Measurements from ENCODE around the gene SPAG8.

Gene SPAG8

GRCh38 chr9:35845824-35846771 is 34.0 kb upstream of the SPAG8 start:
- no peak for DNase-seq
- Mint-ChIP-seq H3K27ac (peak overlapping the region; percentile 26), H3K4me1 (peaks cover 25% of the 10 kb centered on the region), H3K36me3 (no peaks in the 10 kb centered on the region), H3K4me3 (no peak overlapping the region), H3K27me3 (peaks cover 6% of the 10 kb centered on the region), H3K9me3 (no peaks in the 10 kb centered on the region)
- CTCF ChIA-PET, result interaction anchor here (0.6 to 4.7 kb wide), 6 partner anchors 11 to 390 kb away, joined by 3 to 16 read pairs (median 4); partner anchors contain the start of gene HINT2

GRCh38 chr9:35844628-35845270 is 32.7 kb upstream of the SPAG8 start:
- CTCF ChIA-PET, result interaction anchor here (1.1 to 4.7 kb wide), 5 partner anchors 10 to 49 kb away, joined by 3 to 16 read pairs (median 4); partner anchors contain the start of gene HINT2
- H3K4me3 Mint-ChIP-seq, result no peak overlapping the region

GRCh38 chr9:35842795-35843194 is 30.7 kb upstream of the SPAG8 start:
- no peak for DNase-seq
- peaks cover 13% of the 10 kb centered on the region for H3K27me3 Mint-ChIP-seq
- no peak overlapping the region for H3K27ac Mint-ChIP-seq
- no peak overlapping the region for H3K4me3 Mint-ChIP-seq
- no peaks in the 10 kb centered on the region for H3K36me3 Mint-ChIP-seq
- H3K9me3 Mint-ChIP-seq, result no peaks in the 10 kb centered on the region
- H3K4me1 Mint-ChIP-seq, result peaks cover 25% of the 10 kb centered on the region
- CTCF ChIA-PET, result interaction anchor here (1.1 to 4.7 kb wide), 3 partner anchors 8 to 17 kb away, joined by 3 to 16 read pairs (median 5); partner anchors contain the start of gene FAM221B

More at GRCh38 chr9:35844628-35845270, 32.7 kb upstream of the SPAG8 start:
- peak; percentile 31 for DNase-seq
- H3K4me1 Mint-ChIP-seq, result peaks cover 25% of the 10 kb centered on the region
- no peak overlapping the region for H3K27ac Mint-ChIP-seq
- H3K9me3 Mint-ChIP-seq, result no peaks in the 10 kb centered on the region
- peaks cover 9% of the 10 kb centered on the region for H3K27me3 Mint-ChIP-seq
- H3K36me3 Mint-ChIP-seq, result no peaks in the 10 kb centered on the region

DNA sequence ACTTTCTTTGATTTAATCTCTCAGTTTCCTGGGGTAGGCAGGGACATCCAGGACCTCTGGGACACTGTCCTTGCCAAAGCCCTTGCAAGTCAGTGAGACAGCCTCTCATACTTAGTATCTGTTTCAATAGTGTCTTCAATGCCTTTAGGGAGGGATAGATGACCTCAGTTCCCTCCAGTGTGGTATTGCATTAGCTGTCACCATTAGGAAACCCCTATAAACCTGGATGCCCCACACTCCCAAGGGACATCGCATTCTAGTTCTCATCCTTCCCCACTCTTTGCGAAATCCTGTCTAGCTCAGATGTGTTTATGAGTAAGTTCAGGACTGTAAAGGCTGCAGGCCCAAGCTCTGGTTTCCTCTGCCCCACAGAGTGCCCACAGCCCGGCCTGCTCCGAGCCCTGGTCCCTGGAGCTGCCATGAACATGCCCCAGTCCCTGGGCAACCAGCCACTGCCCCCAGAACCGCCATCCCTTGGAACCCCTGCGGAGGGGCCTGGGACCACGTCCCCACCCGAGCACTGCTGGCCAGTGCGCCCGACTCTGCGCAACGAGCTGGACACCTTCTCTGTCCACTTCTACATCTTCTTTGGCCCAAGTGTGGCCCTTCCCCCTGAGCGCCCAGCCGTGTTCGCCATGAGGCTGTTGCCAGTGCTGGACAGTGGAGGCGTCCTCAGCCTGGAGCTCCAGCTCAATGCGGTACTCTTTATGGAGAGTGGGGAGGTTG is 30.1 kb upstream of the SPAG8 start:
- CTCF ChIA-PET, result interaction anchor here (0.6 to 1.7 kb wide), 5 partner anchors 14 to 166 kb away, joined by 3 to 5 read pairs (median 3); partner anchors contain the start of gene FAM221B
- Mint-ChIP-seq H3K4me1 (peaks cover 25% of the 10 kb centered on the region), H3K27ac (no peak overlapping the region), H3K36me3 (no peaks in the 10 kb centered on the region), H3K27me3 (peaks cover 16% of the 10 kb centered on the region), H3K4me3 (no peak overlapping the region), H3K9me3 (no peaks in the 10 kb centered on the region)
- no peak for DNase-seq

DNA sequence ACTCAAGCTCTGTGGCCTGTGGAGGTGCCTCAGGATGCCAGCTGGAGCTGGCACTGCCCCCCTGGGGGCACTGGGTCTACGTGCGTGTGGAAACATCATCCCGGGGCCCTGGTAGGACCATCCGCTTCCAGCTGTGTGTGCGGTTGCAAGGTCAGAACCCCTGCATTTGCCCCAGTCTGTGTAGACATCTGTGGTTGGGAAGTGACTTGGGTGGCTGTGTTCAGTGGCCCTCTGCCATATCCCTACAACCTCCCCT is 29.5 kb upstream of the SPAG8 start:
- CTCF ChIA-PET, result interaction anchor here (0.6 to 1.7 kb wide), 5 partner anchors 13 to 166 kb away, joined by 3 to 5 read pairs (median 3); partner anchors contain the start of gene FAM221B

DNA sequence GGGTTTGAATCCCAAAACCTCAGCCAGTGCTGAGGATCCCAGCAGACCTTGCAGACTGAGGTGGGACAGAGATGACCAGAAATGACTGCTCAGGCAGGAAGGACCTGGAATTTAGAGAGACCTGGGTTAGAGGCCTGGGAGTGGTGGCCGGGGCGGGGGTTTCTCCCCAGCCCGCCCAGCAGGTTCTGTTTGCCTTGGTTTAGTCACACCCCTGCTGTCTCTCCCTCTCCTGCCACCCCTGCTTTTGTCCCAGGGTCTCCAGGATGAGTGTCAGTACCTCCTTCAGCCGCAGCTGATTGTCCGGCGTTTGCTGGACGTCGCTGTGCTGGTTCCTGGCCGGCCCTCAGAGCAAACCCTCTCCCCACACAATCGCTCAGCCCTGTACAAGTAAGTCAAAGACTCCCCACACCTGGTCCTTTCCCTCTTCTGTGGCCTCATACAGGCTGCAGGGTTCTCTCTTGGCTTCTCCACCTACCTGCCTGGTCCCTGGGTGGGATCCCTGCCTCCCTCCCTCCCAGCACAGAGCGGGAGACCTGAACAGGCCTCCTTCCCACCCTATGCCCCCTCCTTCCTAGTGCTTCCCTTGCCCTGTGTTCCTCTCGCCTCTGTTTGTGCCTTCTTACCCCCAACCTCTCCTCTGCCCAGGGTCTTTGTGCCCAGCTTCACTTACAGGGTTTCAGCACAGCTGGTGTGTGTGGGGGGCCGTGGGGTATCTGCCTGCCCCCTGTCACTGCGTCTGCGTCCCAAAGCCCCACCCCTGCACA is 29.0 kb upstream of the SPAG8 start:
- H3K4me3 Mint-ChIP-seq, result no peak overlapping the region
- H3K4me1 Mint-ChIP-seq, result peaks cover 21% of the 10 kb centered on the region
- H3K27me3 Mint-ChIP-seq, result peaks cover 18% of the 10 kb centered on the region
- DNase-seq, result no peak
- no peaks in the 10 kb centered on the region for H3K36me3 Mint-ChIP-seq
- H3K9me3 Mint-ChIP-seq, result no peaks in the 10 kb centered on the region
- CTCF ChIA-PET, result interaction anchor here (1.0 to 1.7 kb wide), 2 partner anchors 15 to 41 kb away, joined by 3 to 5 read pairs; no protein-coding TSS in a partner anchor
- H3K27ac Mint-ChIP-seq, result no peak overlapping the region

More for the DNA sequence above, 29.5 kb upstream of the SPAG8 start:
- H3K4me3 Mint-ChIP-seq, result no peak overlapping the region
- H3K9me3 Mint-ChIP-seq, result no peaks in the 10 kb centered on the region
- H3K4me1 Mint-ChIP-seq, result peaks cover 21% of the 10 kb centered on the region
- peaks cover 18% of the 10 kb centered on the region for H3K27me3 Mint-ChIP-seq
- no peak for DNase-seq
- H3K27ac Mint-ChIP-seq, result no peak overlapping the region
- H3K36me3 Mint-ChIP-seq, result no peaks in the 10 kb centered on the region

DNA sequence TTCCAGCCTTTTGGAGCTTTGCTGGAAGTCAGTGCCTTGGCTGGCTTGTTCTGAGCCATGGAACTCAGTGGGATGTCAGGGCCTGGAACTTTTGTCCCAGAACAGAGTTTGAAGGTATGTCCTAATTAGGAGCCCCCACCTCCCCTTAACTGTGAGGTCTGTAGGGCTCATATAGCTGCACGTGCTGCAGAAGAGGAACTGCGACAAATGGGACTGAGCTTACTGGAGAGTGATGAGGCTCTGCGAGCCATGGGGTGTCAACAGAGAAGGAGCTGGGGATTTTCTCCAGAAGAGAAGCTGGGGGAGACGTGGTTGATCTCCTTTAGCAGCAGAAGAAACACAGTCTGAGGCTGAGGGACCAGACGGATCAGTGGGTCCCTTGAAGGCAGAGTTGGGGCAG is 27.9 kb upstream of the SPAG8 start:
- Mint-ChIP-seq H3K36me3 (no peaks in the 10 kb centered on the region), H3K27me3 (peaks cover 15% of the 10 kb centered on the region), H3K9me3 (no peaks in the 10 kb centered on the region), H3K4me3 (no peak overlapping the region), H3K4me1 (peaks cover 10% of the 10 kb centered on the region), H3K27ac (no peak overlapping the region)
- DNase-seq, result no peak
- CTCF ChIA-PET, result interaction anchor here (1.4 kb wide), 1 partner anchor 50 kb away, joined by 3 read pairs; no protein-coding TSS in a partner anchor

GRCh38 chr9:35836595-35836994 is 24.5 kb upstream of the SPAG8 start:
- peaks cover 8% of the 10 kb centered on the region for H3K4me1 Mint-ChIP-seq
- no peak overlapping the region for H3K4me3 Mint-ChIP-seq
- H3K9me3 Mint-ChIP-seq, result no peaks in the 10 kb centered on the region
- no peak for DNase-seq
- no peak overlapping the region for H3K27ac Mint-ChIP-seq
- H3K27me3 Mint-ChIP-seq, result peaks cover 15% of the 10 kb centered on the region
- CTCF ChIA-PET, result interaction anchor here (0.7 to 2.7 kb wide), 7 partner anchors 10 to 69 kb away, joined by 3 to 12 read pairs (median 7); no protein-coding TSS in a partner anchor
- no peaks in the 10 kb centered on the region for H3K36me3 Mint-ChIP-seq

GRCh38 chr9:35835766-35836165 is 23.7 kb upstream of the SPAG8 start:
- Mint-ChIP-seq H3K4me3 (no peak overlapping the region), H3K27ac (no peak overlapping the region), H3K9me3 (no peaks in the 10 kb centered on the region), H3K27me3 (peaks cover 18% of the 10 kb centered on the region), H3K4me1 (peaks cover 8% of the 10 kb centered on the region), H3K36me3 (no peaks in the 10 kb centered on the region)
- CTCF ChIA-PET, result interaction anchor here (0.8 to 3.4 kb wide), 13 partner anchors 9 to 225 kb away, joined by 3 to 16 read pairs (median 7); partner anchors contain the start of gene SPAG8
- no peak for DNase-seq

- CTCF ChIA-PET, result interaction anchor here (0.8 to 3.4 kb wide), 13 partner anchors 9 to 225 kb away, joined by 3 to 16 read pairs (median 7); partner anchors contain the start of gene SPAG8
- Mint-ChIP-seq H3K4me1 (peaks cover 10% of the 10 kb centered on the region), H3K9me3 (no peaks in the 10 kb centered on the region), H3K27ac (no peak overlapping the region), H3K36me3 (no peaks in the 10 kb centered on the region), H3K27me3 (peaks cover 19% of the 10 kb centered on the region), H3K4me3 (no peak overlapping the region)
- DNase-seq, result peak; percentile 52
These were observed 23.2 kb upstream of the SPAG8 start for GRCh38 chr9:35835216-35835632.

- no peaks in the 10 kb centered on the region for H3K9me3 Mint-ChIP-seq
- no peak overlapping the region for H3K4me3 Mint-ChIP-seq
- DNase-seq, result no peak
- peaks cover 22% of the 10 kb centered on the region for H3K27me3 Mint-ChIP-seq
- peaks cover 17% of the 10 kb centered on the region for H3K4me1 Mint-ChIP-seq
- no peak overlapping the region for H3K27ac Mint-ChIP-seq
- CTCF ChIA-PET, result interaction anchor here (0.8 to 3.4 kb wide), 12 partner anchors 8 to 97 kb away, joined by 3 to 16 read pairs (median 7); partner anchors contain the start of gene SPAG8
- H3K36me3 Mint-ChIP-seq, result no peaks in the 10 kb centered on the region
These were observed 22.5 kb upstream of the SPAG8 start for GRCh38 chr9:35834260-35835215.

DNA sequence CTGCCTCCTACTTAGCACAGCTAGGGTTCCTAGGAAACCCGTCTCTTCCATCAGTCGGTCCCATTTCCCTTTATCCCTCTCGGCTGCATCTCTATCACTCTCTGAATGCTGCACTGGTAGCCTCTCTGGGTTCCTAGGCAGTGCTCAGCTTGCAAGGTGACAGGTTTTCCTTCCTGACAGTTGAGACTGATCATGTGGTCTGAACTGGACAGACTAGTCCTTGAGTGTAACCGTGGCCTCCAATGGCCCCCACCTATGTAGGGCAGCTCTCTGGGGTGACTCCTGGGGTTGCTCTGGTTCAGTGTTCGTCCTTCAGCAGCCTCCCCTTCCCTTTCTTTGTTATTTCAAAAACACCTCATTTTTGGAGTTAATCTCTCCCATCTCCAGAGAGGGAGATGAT is 20.8 kb upstream of the SPAG8 start:
- no peak for DNase-seq
- peaks cover 25% of the 10 kb centered on the region for H3K27me3 Mint-ChIP-seq
- no peak overlapping the region for H3K4me3 Mint-ChIP-seq
- H3K4me1 Mint-ChIP-seq, result peaks cover 26% of the 10 kb centered on the region
- H3K9me3 Mint-ChIP-seq, result no peaks in the 10 kb centered on the region
- no peaks in the 10 kb centered on the region for H3K36me3 Mint-ChIP-seq
- CTCF ChIA-PET, result interaction anchor here (1.0 to 3.4 kb wide), 3 partner anchors 12 to 136 kb away, joined by 3 to 16 read pairs (median 5); no protein-coding TSS in a partner anchor
- no peak overlapping the region for H3K27ac Mint-ChIP-seq
